Neural cell (in vitro differentiated cells): ENCODE measurements around the gene CRYGC. TPM values are rescaled to one million over a fixed set of nuclear protein-coding genes. Genes with fewer than 3 reads are reported as not detected.

Experiments
- H2AFZ ChIP-seq: fragments of 200-600, 300-800 bp; sonication (generic), shearing (Covaris generic); 2 replicates; pipeline ENCODE4 v1.6.0; 2014; ENCODE audit warnings: low read depth, mild to moderate bottlenecking, antibody characterized with exemption, low read length, moderate library complexity
- H3F3A ChIP-seq: fragments of 200-600 bp; shearing (Covaris generic); 2 replicates; pipeline ENCODE4 v1.6.1; 2016; ENCODE audit warnings: mild to moderate bottlenecking, moderate library complexity, mixed read lengths, antibody characterized with exemption, low read length; ENCODE audit not compliant: insufficient read depth, poor library complexity, severe bottlenecking
- H3K27ac ChIP-seq: fragments of 200-600, 300-800 bp; sonication (generic), shearing (Covaris generic); 2 replicates; pipeline ENCODE4 v1.5.1; 2014; ENCODE audit warnings: mild to moderate bottlenecking, low read length, moderate library complexity
- H3K27me3 ChIP-seq: fragments of 300-800, 200-600 bp; sonication (generic), shearing (Covaris generic); 2 replicates; pipeline ENCODE4 v1.6.0; 2014; ENCODE audit warnings: mild to moderate bottlenecking, low read depth, low read length, moderate library complexity; ENCODE audit not compliant: insufficient read depth
- H3K36me3 ChIP-seq: fragments of 300-800, 200-600 bp; sonication (generic), shearing (Covaris generic); 2 replicates; pipeline ENCODE4 v1.5.1; 2014; ENCODE audit warnings: mild to moderate bottlenecking, antibody characterized with exemption, low read length, moderate library complexity; ENCODE audit not compliant: insufficient read depth
- H3K4me2 ChIP-seq: fragments of 300-800, 200-600 bp; sonication (generic), shearing (Covaris generic); 2 replicates; pipeline ENCODE4 v1.6.0; 2014; ENCODE audit warnings: mild to moderate bottlenecking, low read length
- H3K4me3 ChIP-seq: fragments of 300-800, 200-600 bp; sonication (generic), shearing (Covaris generic); 2 replicates; pipeline ENCODE4 v1.5.1; 2014; ENCODE audit warnings: mild to moderate bottlenecking, low read length, moderate library complexity
- H3K79me2 ChIP-seq: fragments of 200-600 bp; shearing (Covaris generic); replicated peaks from 2 replicates; pipeline ENCODE4 v1.6.0; 2014; ENCODE audit warnings: mild to moderate bottlenecking, low read length, moderate library complexity; ENCODE audit not compliant: insufficient read depth
- H3K9ac ChIP-seq: fragments of 300-800, 200-600 bp; sonication (generic), shearing (Covaris generic); 2 replicates; pipeline ENCODE4 v1.6.1; 2016; ENCODE audit warnings: mild to moderate bottlenecking, low read length, mixed read lengths
- H3K9me2 ChIP-seq: fragments of 200-600 bp; shearing (Covaris generic); 2 replicates; pipeline ENCODE4 v1.6.1; 2016; ENCODE audit warnings: mild to moderate bottlenecking, low read length, mixed read lengths; ENCODE audit not compliant: insufficient read depth
- H3K9me3 ChIP-seq: fragments of 200-600, 300-800 bp; sonication (generic), shearing (Covaris generic); 2 replicates; pipeline ENCODE4 v1.6.1; 2016; ENCODE audit warnings: mild to moderate bottlenecking, mixed run types, low read length, moderate library complexity, mixed read lengths
- H4K20me1 ChIP-seq: fragments of 200-600 bp; shearing (Covaris generic); 2 replicates; pipeline ENCODE4 v1.6.1; 2016; ENCODE audit warnings: mild to moderate bottlenecking, mixed run types; ENCODE audit not compliant: insufficient read depth
- EP300 ChIP-seq: fragments of 450-650 bp; conservative IDR thresholded peaks from 2 replicates; pipeline ENCODE4 v1.6.1; 2014; ENCODE audit warnings: antibody characterized with exemption, mild to moderate bottlenecking, moderate library complexity; ENCODE audit not compliant: poor library complexity, severe bottlenecking
- EZH2 ChIP-seq: fragments of 200-600, 300-800 bp; shearing (Covaris generic), sonication (generic); IDR thresholded peaks from 2 replicates; pipeline ENCODE4 v1.6.1; 2014; ENCODE audit warnings: antibody characterized with exemption, low read length, borderline replicate concordance, mild to moderate bottlenecking; ENCODE audit not compliant: insufficient read depth, poor library complexity, severe bottlenecking
- MXI1 ChIP-seq: fragments of 450-650 bp; conservative IDR thresholded peaks from 2 replicates; pipeline ENCODE4 v1.6.1; 2014; ENCODE audit warnings: antibody characterized with exemption, mild to moderate bottlenecking; ENCODE audit not compliant: poor library complexity, severe bottlenecking
- POLR2AphosphoS5 ChIP-seq: IDR thresholded peaks from 2 replicates; pipeline ENCODE4 v1.6.1; 2012
- RAD21 ChIP-seq: fragments of 450-650 bp; conservative IDR thresholded peaks from 2 replicates; pipeline ENCODE4 v1.6.1; 2014; ENCODE audit warnings: antibody characterized with exemption, mild to moderate bottlenecking, moderate library complexity
- SMC3 ChIP-seq: fragments of 450-650 bp; conservative IDR thresholded peaks from 2 replicates; pipeline ENCODE4 v1.6.1; 2014; ENCODE audit warnings: antibody characterized with exemption, mild to moderate bottlenecking, moderate library complexity; ENCODE audit not compliant: poor library complexity
- TAF1 ChIP-seq: IDR thresholded peaks from 2 replicates; pipeline ENCODE4 v1.6.1; 2012; ENCODE audit warnings: low read depth
- polyA plus RNA-seq: library from polyadenylated mRNA; depleted of rRNA; stranded (reverse); fragments of >200 nt; gene quantifications from 2 replicates; pipeline ENCODE4 v1.2.3, GENCODE V29; 2014
- TF ChIP-seq, protein P1 (sequence below): fragments of 450-650 bp; IDR thresholded peaks from 2 replicates; pipeline ENCODE4 v1.5.1; 2014; ENCODE audit warnings: antibody characterized with exemption, mild to moderate bottlenecking, moderate library complexity; ENCODE audit not compliant: poor library complexity, severe bottlenecking
- TF ChIP-seq, protein P2 (sequence below): IDR thresholded peaks from 2 replicates; pipeline ENCODE4 v1.6.1; 2012; ENCODE audit warnings: borderline replicate concordance

CRYGC gene
- polyA plus RNA-seq, 1 donor from 2014 or later: not detected

DNA sequence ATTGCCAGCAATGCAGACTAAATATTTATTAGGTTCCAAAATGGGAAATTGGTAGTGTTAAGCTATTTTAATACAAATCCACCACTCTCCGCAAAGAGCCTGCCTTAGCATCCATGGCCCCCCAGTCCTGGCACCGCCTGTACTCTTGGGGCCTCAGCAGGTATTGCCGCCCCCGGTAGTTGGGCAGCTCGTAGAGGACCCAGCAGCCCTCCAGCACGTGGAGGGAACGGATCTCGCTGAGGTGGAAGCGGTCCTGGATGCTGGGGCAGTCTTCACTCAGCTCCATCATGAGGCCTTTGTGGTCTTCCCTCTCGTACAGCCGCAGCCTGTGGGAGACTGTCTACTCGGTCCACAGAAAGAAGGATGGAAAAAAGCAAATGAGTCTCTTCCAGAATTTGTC, 1.5 kb downstream of the CRYGC start:
- TF ChIP-seq RAD21 (no peak), MXI1 (no peak), EP300 (no peak), SMC3 (no peak), POLR2AphosphoS5 (no peak), TAF1 (no peak), EZH2 (no peak)
- TF ChIP-seq, protein P1, sequence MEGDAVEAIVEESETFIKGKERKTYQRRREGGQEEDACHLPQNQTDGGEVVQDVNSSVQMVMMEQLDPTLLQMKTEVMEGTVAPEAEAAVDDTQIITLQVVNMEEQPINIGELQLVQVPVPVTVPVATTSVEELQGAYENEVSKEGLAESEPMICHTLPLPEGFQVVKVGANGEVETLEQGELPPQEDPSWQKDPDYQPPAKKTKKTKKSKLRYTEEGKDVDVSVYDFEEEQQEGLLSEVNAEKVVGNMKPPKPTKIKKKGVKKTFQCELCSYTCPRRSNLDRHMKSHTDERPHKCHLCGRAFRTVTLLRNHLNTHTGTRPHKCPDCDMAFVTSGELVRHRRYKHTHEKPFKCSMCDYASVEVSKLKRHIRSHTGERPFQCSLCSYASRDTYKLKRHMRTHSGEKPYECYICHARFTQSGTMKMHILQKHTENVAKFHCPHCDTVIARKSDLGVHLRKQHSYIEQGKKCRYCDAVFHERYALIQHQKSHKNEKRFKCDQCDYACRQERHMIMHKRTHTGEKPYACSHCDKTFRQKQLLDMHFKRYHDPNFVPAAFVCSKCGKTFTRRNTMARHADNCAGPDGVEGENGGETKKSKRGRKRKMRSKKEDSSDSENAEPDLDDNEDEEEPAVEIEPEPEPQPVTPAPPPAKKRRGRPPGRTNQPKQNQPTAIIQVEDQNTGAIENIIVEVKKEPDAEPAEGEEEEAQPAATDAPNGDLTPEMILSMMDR: no peak
- Histone ChIP-seq H3K27ac (no peak overlapping the region), H3K36me3 (no peaks in the 10 kb centered on the region)

DNA sequence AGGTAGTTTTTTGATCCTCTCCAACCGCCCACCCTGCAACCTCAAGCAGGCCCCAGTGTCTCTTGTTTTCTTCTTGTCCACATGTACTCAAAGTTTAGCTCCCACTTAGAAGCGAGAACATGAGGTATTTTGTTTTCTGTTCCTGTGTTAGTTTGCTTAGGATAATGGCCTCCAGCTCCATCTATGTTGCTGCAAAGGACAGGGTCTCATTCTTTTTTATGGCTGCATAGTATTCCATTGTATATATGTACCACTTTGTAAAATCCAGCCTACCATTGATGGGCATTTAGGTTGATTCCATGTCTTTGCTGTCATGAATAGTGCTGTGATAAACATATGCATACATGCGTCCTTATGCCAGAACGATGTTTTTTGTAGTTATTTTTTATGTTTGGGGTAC, 2.5 kb downstream of the CRYGC start:
- H3K27me3 ChIP-seq: no peaks in the 10 kb centered on the region
- H3F3A ChIP-seq: no peaks in the 10 kb centered on the region
- TF ChIP-seq, protein P2, sequence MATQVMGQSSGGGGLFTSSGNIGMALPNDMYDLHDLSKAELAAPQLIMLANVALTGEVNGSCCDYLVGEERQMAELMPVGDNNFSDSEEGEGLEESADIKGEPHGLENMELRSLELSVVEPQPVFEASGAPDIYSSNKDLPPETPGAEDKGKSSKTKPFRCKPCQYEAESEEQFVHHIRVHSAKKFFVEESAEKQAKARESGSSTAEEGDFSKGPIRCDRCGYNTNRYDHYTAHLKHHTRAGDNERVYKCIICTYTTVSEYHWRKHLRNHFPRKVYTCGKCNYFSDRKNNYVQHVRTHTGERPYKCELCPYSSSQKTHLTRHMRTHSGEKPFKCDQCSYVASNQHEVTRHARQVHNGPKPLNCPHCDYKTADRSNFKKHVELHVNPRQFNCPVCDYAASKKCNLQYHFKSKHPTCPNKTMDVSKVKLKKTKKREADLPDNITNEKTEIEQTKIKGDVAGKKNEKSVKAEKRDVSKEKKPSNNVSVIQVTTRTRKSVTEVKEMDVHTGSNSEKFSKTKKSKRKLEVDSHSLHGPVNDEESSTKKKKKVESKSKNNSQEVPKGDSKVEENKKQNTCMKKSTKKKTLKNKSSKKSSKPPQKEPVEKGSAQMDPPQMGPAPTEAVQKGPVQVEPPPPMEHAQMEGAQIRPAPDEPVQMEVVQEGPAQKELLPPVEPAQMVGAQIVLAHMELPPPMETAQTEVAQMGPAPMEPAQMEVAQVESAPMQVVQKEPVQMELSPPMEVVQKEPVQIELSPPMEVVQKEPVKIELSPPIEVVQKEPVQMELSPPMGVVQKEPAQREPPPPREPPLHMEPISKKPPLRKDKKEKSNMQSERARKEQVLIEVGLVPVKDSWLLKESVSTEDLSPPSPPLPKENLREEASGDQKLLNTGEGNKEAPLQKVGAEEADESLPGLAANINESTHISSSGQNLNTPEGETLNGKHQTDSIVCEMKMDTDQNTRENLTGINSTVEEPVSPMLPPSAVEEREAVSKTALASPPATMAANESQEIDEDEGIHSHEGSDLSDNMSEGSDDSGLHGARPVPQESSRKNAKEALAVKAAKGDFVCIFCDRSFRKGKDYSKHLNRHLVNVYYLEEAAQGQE: no peak
- TF ChIP-seq, protein P1: no peak
- TF ChIP-seq POLR2AphosphoS5 (no peak), RAD21 (no peak), SMC3 (no peak), MXI1 (no peak), EZH2 (no peak), TAF1 (no peak), EP300 (no peak)
- no peaks in the 10 kb centered on the region for H3K36me3 ChIP-seq
- H3K9ac ChIP-seq: no peak overlapping the region
- no peak overlapping the region for H3K4me3 ChIP-seq
- no peak overlapping the region for H2AFZ ChIP-seq
- no peaks in the 10 kb centered on the region for H3K9me3 ChIP-seq
- no peaks in the 10 kb centered on the region for H4K20me1 ChIP-seq
- no peak overlapping the region for H3K4me2 ChIP-seq
- no peaks in the 10 kb centered on the region for H3K79me2 ChIP-seq
- H3K9me2 ChIP-seq: no peaks in the 10 kb centered on the region
- H3K27ac ChIP-seq: no peak overlapping the region

More for the DNA sequence above, 1.5 kb downstream of the CRYGC start:
- no peak overlapping the region for H2AFZ ChIP-seq
- H3F3A ChIP-seq: no peaks in the 10 kb centered on the region
- no peaks in the 10 kb centered on the region for H3K27me3 ChIP-seq
- H3K4me2 ChIP-seq: no peak overlapping the region
- H3K4me3 ChIP-seq: no peak overlapping the region
- H3K9me2 ChIP-seq: no peaks in the 10 kb centered on the region
- H3K9me3 ChIP-seq: no peaks in the 10 kb centered on the region
- H4K20me1 ChIP-seq: no peaks in the 10 kb centered on the region
- H3K9ac ChIP-seq: no peak overlapping the region
- H3K79me2 ChIP-seq: no peaks in the 10 kb centered on the region
